HepG2 (cell line): Measurements from ENCODE around the gene VAPB. TPM values are rescaled to one million over a fixed set of nuclear protein-coding genes. Genes with fewer than 3 reads are reported as not detected.
A peak's percentile ranks its signal among the peaks of the same experiment; 100 is the strongest.

Experiments
- ATF3 ChIP-seq: sonication (generic); formaldehyde crosslinking; IDR thresholded peaks from 2 replicates; pipeline ENCODE4 v1.4.0; 2020; ENCODE audit warnings: missing genetic modification reagents
- CSRNP2 ChIP-seq: sonication (generic); formaldehyde crosslinking; conservative IDR thresholded peaks from 2 replicates; pipeline ENCODE4 v1.8.0; 2022; ENCODE audit warnings: low read depth, missing genetic modification reagents
- FUBP1 ChIP-seq: sonication (generic); formaldehyde crosslinking; IDR thresholded peaks from 2 replicates; pipeline ENCODE4 v1.5.1; 2020; ENCODE audit warnings: missing genetic modification reagents, mild to moderate bottlenecking, borderline replicate concordance
- HOXA9 ChIP-seq: sonication (generic); formaldehyde crosslinking; IDR thresholded peaks from 2 replicates; pipeline ENCODE4 v1.8.1; 2022; ENCODE audit warnings: missing genetic modification reagents, mild to moderate bottlenecking, moderate library complexity, borderline replicate concordance
- KAT8 ChIP-seq: IDR thresholded peaks from 2 replicates; pipeline ENCODE4 v1.6.1; 2016; ENCODE audit warnings: missing genetic modification reagents, missing compliant biosample characterization
- MIER3 ChIP-seq: IDR thresholded peaks from 2 replicates; pipeline ENCODE4 v1.6.1; 2016; ENCODE audit warnings: missing compliant biosample characterization, borderline replicate concordance
- NONO ChIP-seq, 2 experiments: fragments of 450-650 bp in 1 of 2; sonication (generic) in 1 of 2; formaldehyde crosslinking in 1 of 2; IDR thresholded peaks in 1 of 2; conservative IDR thresholded peaks in 1 of 2; 2 replicates each; pipeline versions ENCODE4 v1.6.1 to v1.8.0; 2017 to 2022; ENCODE audit warnings: mild to moderate bottlenecking in 1 of 2, missing genetic modification reagents in 1 of 2, moderate library complexity in 1 of 2
- POGK ChIP-seq: sonication (generic); formaldehyde crosslinking; conservative IDR thresholded peaks from 2 replicates; pipeline ENCODE4 v1.8.0; 2022; ENCODE audit warnings: mild to moderate bottlenecking, moderate library complexity, missing genetic modification reagents
- RBM22 ChIP-seq: fragments of 200-400 bp; formaldehyde crosslinking; optimal IDR thresholded peaks from 2 replicates; pipeline ENCODE3; 2017; ENCODE audit warnings: mild to moderate bottlenecking, low read length, moderate library complexity
- REL ChIP-seq: sonication (generic); formaldehyde crosslinking; conservative IDR thresholded peaks from 2 replicates; pipeline ENCODE4 v1.8.0; 2022; ENCODE audit warnings: mild to moderate bottlenecking, missing genetic modification reagents, moderate library complexity
- RNF219 ChIP-seq: sonication (generic); formaldehyde crosslinking; IDR thresholded peaks from 2 replicates; pipeline ENCODE4 v1.5.0; 2020; ENCODE audit warnings: mild to moderate bottlenecking, missing genetic modification reagents
- SMAD9 ChIP-seq: sonication (generic); formaldehyde crosslinking; IDR thresholded peaks from 2 replicates; pipeline ENCODE4 v1.5.1; 2020; ENCODE audit warnings: mild to moderate bottlenecking, missing genetic modification reagents
- ZNF30 ChIP-seq: sonication (generic); formaldehyde crosslinking; IDR thresholded peaks from 2 replicates; pipeline ENCODE4 v1.5.0; 2020; ENCODE audit warnings: mild to moderate bottlenecking, missing genetic modification reagents
- ZNF343 ChIP-seq: sonication (generic); formaldehyde crosslinking; IDR thresholded peaks from 2 replicates; pipeline ENCODE4 v1.4.0; 2020; ENCODE audit warnings: mild to moderate bottlenecking, missing genetic modification reagents
- ZNF557 ChIP-seq: sonication (generic); formaldehyde crosslinking; IDR thresholded peaks from 2 replicates; pipeline ENCODE4 v1.4.0; 2020; ENCODE audit warnings: missing genetic modification reagents
- ZNF784 ChIP-seq: sonication (generic); formaldehyde crosslinking; IDR thresholded peaks from 2 replicates; pipeline ENCODE4 v1.5.1; 2020; ENCODE audit warnings: missing genetic modification reagents, mild to moderate bottlenecking, borderline replicate concordance
- ZSCAN21 ChIP-seq: sonication (generic); formaldehyde crosslinking; IDR thresholded peaks from 2 replicates; pipeline ENCODE4 v1.8.0; 2022; ENCODE audit warnings: mild to moderate bottlenecking, missing genetic modification reagents, moderate library complexity, borderline replicate concordance
- polyA plus RNA-seq, 8 experiments: library from polyadenylated mRNA; depleted of rRNA in 3 of 8; stranded (reverse) in 7 of 8; unstranded in 1 of 8; fragments of >200 nt; fragmentation: Illumina TruSeq in 4 of 8; extraction: Trizol in 4 of 8; gene quantifications; 2 replicates each; pipeline versions ENCODE4 v1.2.1 to v1.2.3, GENCODE V29; 2011 to 2016; ENCODE audit warnings: low read depth in 4 of 8, missing spikeins in 1 of 8, mixed read lengths in 1 of 8; ENCODE audit not compliant: insufficient read depth in 1 of 8
- total RNA-seq, 5 experiments: library from RNA; depleted of rRNA; stranded (reverse); fragments of >200 nt; fragmentation: Illumina TruSeq; extraction: Trizol; gene quantifications; 2 replicates each; pipeline ENCODE4 v1.2.3, GENCODE V29; 2016; ENCODE audit warnings: low read depth in 1 of 5

Gene VAPB
- total and polyA plus RNA-seq, 2 of the 13 experiments (the other 11 are each of a cell fraction or from before 2014, with no cell fraction given), result 18.6 to 48.5 TPM

GRCh38 chr20:58389968-58390658 is 1.1 kb downstream of the VAPB start (continued):
- no peak for TF ChIP-seq ZSCAN21 (CRISPR knock-in tag)
- TF ChIP-seq POGK, result peak; percentile 99; the same call in 1 of the 2 replicates
- no peak for TF ChIP-seq NONO (IDR thresholded peaks at IDR 0.05)
- TF ChIP-seq NONO (CRISPR knock-in tag; conservative IDR thresholded peaks at IDR 0.05), result peak; percentile 72
- 0 out of 2 replicates have a peak, but pooled peaks have one; percentile 6 for TF ChIP-seq MIER3 (CRISPR knock-in tag)
- no peak for TF ChIP-seq KAT8 (CRISPR knock-in tag)
- TF ChIP-seq ZNF557 (CRISPR knock-in tag), result no peak
- TF ChIP-seq FUBP1, result peak; percentile 75; the same call in 1 of the 2 replicates
- TF ChIP-seq HOXA9, result peak; percentile 88; the same call in 1 of the 2 replicates
- TF ChIP-seq ZNF784 (CRISPR knock-in tag), result no peak
- peak; percentile 57; the same call in 1 of the 2 replicates for TF ChIP-seq CSRNP2
- TF ChIP-seq SMAD9 (CRISPR knock-in tag), result peak; percentile 52; the same call in 1 of the 2 replicates
- no peak for TF ChIP-seq RNF219
- no peak for TF ChIP-seq ZNF30
- TF ChIP-seq REL (CRISPR knock-in tag), result peak; percentile 82
- no peak for TF ChIP-seq ATF3
- no peak for TF ChIP-seq ZNF343
- TF ChIP-seq RBM22, result peak; percentile 28
